ENCODE data around the gene PLAAT4. TPM values are rescaled to one million over a fixed set of nuclear protein-coding genes. Genes with fewer than 3 reads are reported as not detected.

PLAAT4 gene
- total and polyA plus RNA-seq, 2 of the 8 experiments (the other 6 are each of a cell fraction or from before 2014, with no cell fraction given), result 2.8 to 4.1 TPM

GRCh38 chr11:63501236-63501635 lies 35.4 kb upstream of the PLAAT4 start:
- DNase-seq (ENCODE audit: low read depth in 1 of 2, low spot score in 2 of 2), result no peak

More at GRCh38 chr11:63501236-63501635, 35.4 kb upstream of the PLAAT4 start:
- Histone ChIP-seq H3K4me2 (ENCODE audit: insufficient read depth in 1 of 2, low read depth in 2 of 2, low read length in 2 of 2) (no peak overlapping the region), H3K4ac (replicated peaks; ENCODE audit: insufficient read length, low read depth, low read length) (no peak overlapping the region), H3K27ac (ENCODE audit: low read depth, low read length) (no peak overlapping the region), H3K23me2 (ENCODE audit: low read depth, low read length) (no peaks in the 10 kb centered on the region), H3K23ac (ENCODE audit: insufficient read length) (no peak overlapping the region), H2BK5ac (ENCODE audit: low read depth, low read length) (no peak overlapping the region), H2BK12ac (ENCODE audit: low read depth, low read length) (no peak overlapping the region), H3K9me3 (ENCODE audit: insufficient read depth in 2 of 2, low read depth in 1 of 2, low read length in 1 of 2) (no peaks in the 10 kb centered on the region), H2BK20ac (ENCODE audit: low read length) (no peak overlapping the region), H3K79me1 (ENCODE audit: low read depth, low read length) (no peaks in the 10 kb centered on the region), H4K91ac (replicated peaks; ENCODE audit: insufficient read length, low read length) (no peak overlapping the region), H3K4me1 (replicated peaks in 1 of 4; ENCODE audit: control insufficient read depth in 3 of 4, insufficient read depth in 4 of 4, low read length in 3 of 4) (peaks cover 9 to 16% (median 13%) of the 10 kb centered on the region in 4 experiments), H4K8ac (ENCODE audit: extremely low read depth, insufficient read depth, low read length) (no peak overlapping the region), H2AK5ac (ENCODE audit: low read depth, low read length) (no peak overlapping the region), H2AFZ (ENCODE audit: low read length) (no peak overlapping the region), H2BK120ac (replicated peaks; ENCODE audit: low read depth, low read length) (no peak overlapping the region), H3K9ac (replicated peaks in 1 of 4; ENCODE audit: extremely low read depth in 1 of 4, low read depth in 3 of 4, low read length in 3 of 4) (no peak overlapping the region), H2BK15ac (ENCODE audit: low read length) (no peak overlapping the region), H4K5ac (ENCODE audit: insufficient read length, low read depth, low read length) (no peak overlapping the region), H3K79me2 (ENCODE audit: control insufficient read depth in 1 of 2, insufficient read depth in 2 of 2, low read length in 2 of 2) (no peaks in the 10 kb centered on the region), H3K18ac (ENCODE audit: extremely low read depth, low read length) (no peak overlapping the region), H3K14ac (ENCODE audit: insufficient read length) (no peak overlapping the region), H3K27me3 (replicated peaks in 1 of 4; ENCODE audit: control insufficient read depth in 3 of 4, extremely low read depth in 1 of 4, insufficient read depth in 3 of 4, low read length in 3 of 4) (no peaks in the 10 kb centered on the region), H4K20me1 (replicated peaks in 1 of 2; ENCODE audit: control insufficient read depth in 1 of 2, insufficient read depth in 2 of 2, low read length in 2 of 2) (no peaks in the 10 kb centered on the region), H3K36me3 (ENCODE audit: control insufficient read depth in 2 of 4, insufficient read depth in 4 of 4, low read length in 3 of 4) (0 out of 8 replicates have a peak, but pooled peaks cover 0 to 3% (median 0%) of the 10 kb centered on the region in 4 experiments), H3K56ac (replicated peaks; ENCODE audit: insufficient read length, low read depth, low read length) (no peak overlapping the region), H3K4me3 (ENCODE audit: extremely low read depth in 1 of 4, insufficient read depth in 2 of 4, low read depth in 3 of 4, low read length in 4 of 4) (no peak overlapping the region)
- FAIRE-seq, result no peak
- WGBS, 2 experiments (ENCODE audit: extremely low coverage in 1 of 2, insufficient coverage in 1 of 2, insufficient read length in 1 of 2, insufficient replicate concordance in 2 of 2, low coverage in 1 of 2, low lambda C conversion rate in 2 of 2, missing lambda C conversion rate in 1 of 2), result 69% methylated on average over 1 of the region's 1 CpG; no CpG with 5 or more reads in 1 of the 2 experiments
- CTCF ChIA-PET (ENCODE audit: partially characterized antibody), result no interaction called here
- TF ChIP-seq CTCF (IDR thresholded peaks at IDR 0.05; ENCODE audit: control extremely low read depth in 1 of 3, insufficient read depth in 1 of 3, low read depth in 1 of 3, low read length in 3 of 3), result no peak
- no peak for TF ChIP-seq SIRT6 (IDR thresholded peaks at IDR 0.05; ENCODE audit: low read length)
- TF ChIP-seq SAP30 (IDR thresholded peaks at IDR 0.05; ENCODE audit: insufficient read depth, insufficient replicate concordance, low read length), result no peak
- no peak for TF ChIP-seq CTBP2 (IDR thresholded peaks at IDR 0.05; ENCODE audit: borderline replicate concordance, insufficient read depth, insufficient read length, low read length)
- no peak for TF ChIP-seq E2F6 (IDR thresholded peaks at IDR 0.05)
- no peak for TF ChIP-seq SUZ12 (IDR thresholded peaks at IDR 0.05; ENCODE audit: low read length)
- TF ChIP-seq BCL11A (IDR thresholded peaks at IDR 0.05; ENCODE audit: low read depth in 2 of 2, low read length in 2 of 2), result no peak
- no peak for TF ChIP-seq SIX5 (IDR thresholded peaks at IDR 0.05; ENCODE audit: low read depth, low read length)
- POLR2A ChIA-PET (ENCODE audit: partially characterized antibody), result no interaction called here

Measured in H1 (cell line).